ENCODE data around the gene ETV1. TPM values are rescaled to one million over a fixed set of nuclear protein-coding genes. Genes with fewer than 3 reads are reported as not detected.

The ETV1 gene
- total and polyA plus RNA-seq, 8 donors, result 1.4 to 8.5 (median 2.9) TPM

GRCh38 chr7:13894377-13894776, 95.1 kb downstream of the ETV1 start:
- H3K27me3 ChIP-seq, result no peaks in the 10 kb centered on the region
- FAIRE-seq, result no peak

GRCh38 chr7:13890793-13891192, 98.7 kb downstream of the ETV1 start:
- FAIRE-seq (no peak), ATAC-seq (no peak), DNase-seq (no peak)
- intact Hi-C loops (cut with DNase I), result no loop called here
- Histone ChIP-seq H3K4me3 (no peak overlapping the region), H3K4me1 (no peaks in the 10 kb centered on the region), H3K9me3 (no peaks in the 10 kb centered on the region), H3K27me3 (no peaks in the 10 kb centered on the region), H3K27ac (no peak overlapping the region), H3K36me3 (no peaks in the 10 kb centered on the region)
- no peak for TF ChIP-seq CTCF (IDR thresholded peaks at IDR 0.05)
- WGBS, 2 donors, result 58 to 68% methylated on average over 4 of the region's 4 CpGs

More at GRCh38 chr7:13894377-13894776, 95.1 kb downstream of the ETV1 start:
- Histone ChIP-seq H3K4me1 (no peaks in the 10 kb centered on the region), H3K27ac (no peak overlapping the region), H3K9me3 (no peaks in the 10 kb centered on the region), H3K4me3 (no peak overlapping the region), H3K36me3 (no peaks in the 10 kb centered on the region)
- DNase-seq (no peak), ATAC-seq (no peak)
- TF ChIP-seq CTCF (IDR thresholded peaks at IDR 0.05), result no peak
- 78 to 88% methylated on average over 2 of the region's 2 CpGs for WGBS, 2 donors
- intact Hi-C loops (cut with DNase I), result no loop called here

GRCh38 chr7:13886356-13886755, 103.1 kb downstream of the ETV1 start:
- ATAC-seq (no peak), FAIRE-seq (no peak), DNase-seq (no peak)
- no peak overlapping the region for H3K4me3 ChIP-seq
- no peaks in the 10 kb centered on the region for H3K4me1 ChIP-seq
- H3K27me3 ChIP-seq, result peaks cover 0 to 3% (median 0%) of the 10 kb centered on the region in 4 donors
- WGBS, 2 donors, result 27 to 40% methylated on average over 2 of the region's 2 CpGs
- no peaks in the 10 kb centered on the region for H3K9me3 ChIP-seq
- no peaks in the 10 kb centered on the region for H3K36me3 ChIP-seq
- intact Hi-C loops (cut with DNase I), result no loop called here
- TF ChIP-seq CTCF (IDR thresholded peaks at IDR 0.05), result no peak
- H3K27ac ChIP-seq, result no peak overlapping the region

- Histone ChIP-seq H3K36me3 (no peaks in the 10 kb centered on the region), H3K4me1 (no peaks in the 10 kb centered on the region), H3K9me3 (no peaks in the 10 kb centered on the region), H3K27me3 (peaks cover 0 to 3% (median 0%) of the 10 kb centered on the region in 4 donors), H3K27ac (no peak overlapping the region), H3K4me3 (no peak overlapping the region)
- no peak for TF ChIP-seq CTCF (IDR thresholded peaks at IDR 0.05)
- DNase-seq, result no peak
- no peak for ATAC-seq
- WGBS, 2 donors, result 55 to 73% methylated on average over 5 of the region's 5 CpGs
- no peak for FAIRE-seq
- intact Hi-C loops (cut with DNase I), result no loop called here
Observed at GRCh38 chr7:13882051-13882450, 107.4 kb downstream of the ETV1 start.

- Histone ChIP-seq H3K9me3 (no peaks in the 10 kb centered on the region), H3K4me1 (no peaks in the 10 kb centered on the region), H3K36me3 (no peaks in the 10 kb centered on the region), H3K27ac (no peak overlapping the region), H3K4me3 (no peak overlapping the region), H3K27me3 (peaks cover 0 to 3% (median 0%) of the 10 kb centered on the region in 4 donors)
- no peak for ATAC-seq
- TF ChIP-seq CTCF (IDR thresholded peaks at IDR 0.05), result no peak
- 62 to 82% methylated on average over 2 of the region's 2 CpGs for WGBS, 2 donors
- intact Hi-C loops (cut with DNase I), result no loop called here
- no peak for FAIRE-seq
- no peak for DNase-seq
Observed at GRCh38 chr7:13880789-13881188, 108.7 kb downstream of the ETV1 start.

Measured in pancreas (tissue), 10 donors.